Liver (tissue), 9 donors: ENCODE data around the gene TMEM273. TPM values are rescaled to one million over a fixed set of nuclear protein-coding genes. Genes with fewer than 3 reads are reported as not detected.

Source experiments
- DNase-seq: peaks from one replicate; pipeline ENCODE4 v3.0.0-alpha.2; 2017; ENCODE audit warnings: low spot score
- H3K27ac ChIP-seq, 2 donors: one replicate each; pipeline ENCODE4 v1.7.0; 2013; ENCODE audit warnings: inconsistent platforms in 2 of 2, low read length in 2 of 2, control low read depth in 1 of 2, low read depth in 1 of 2, mild to moderate bottlenecking in 1 of 2
- H3K27me3 ChIP-seq, 4 donors: one replicate each; pipeline versions ENCODE4 v1.6.1 to v1.7.0; 2013; ENCODE audit warnings: low read length in 3 of 4, inconsistent platforms in 1 of 4, mild to moderate bottlenecking in 1 of 4, moderate library complexity in 1 of 4; ENCODE audit not compliant: control insufficient read depth in 4 of 4, insufficient read depth in 4 of 4
- H3K36me3 ChIP-seq, 4 donors: one replicate each; pipeline versions ENCODE4 v1.6.1 to v1.7.0; 2013; ENCODE audit warnings: low read length in 3 of 4, mild to moderate bottlenecking in 3 of 4, low read depth in 1 of 4, moderate library complexity in 1 of 4; ENCODE audit not compliant: control insufficient read depth in 4 of 4, insufficient read depth in 3 of 4
- H3K4me1 ChIP-seq, 4 donors: one replicate each; pipeline versions ENCODE4 v1.6.1 to v1.7.0; 2013; ENCODE audit warnings: low read length in 3 of 4, mild to moderate bottlenecking in 3 of 4, moderate library complexity in 1 of 4; ENCODE audit not compliant: control insufficient read depth in 4 of 4, insufficient read depth in 4 of 4
- H3K4me3 ChIP-seq, 3 donors: one replicate each; pipeline versions ENCODE4 v1.6.1 to v1.7.0; 2013; ENCODE audit warnings: low read length in 3 of 3, control low read depth in 1 of 3, low read depth in 1 of 3, mild to moderate bottlenecking in 1 of 3
- H3K9ac ChIP-seq, 2 donors: one replicate each; pipeline ENCODE4 v1.7.0; 2013; ENCODE audit warnings: low read length in 2 of 2, mild to moderate bottlenecking in 2 of 2, moderate library complexity in 2 of 2, control low read depth in 1 of 2, low read depth in 1 of 2
- H3K9me3 ChIP-seq, 4 donors: one replicate each; pipeline versions ENCODE4 v1.6.1 to v1.7.0; 2013; ENCODE audit warnings: low read length in 3 of 4; ENCODE audit not compliant: control insufficient read depth in 4 of 4
- CTCF ChIP-seq: fragments of 150-350 bp; IDR thresholded peaks from 2 replicates; pipeline ENCODE4 v1.5.1; 2017; ENCODE audit warnings: improper control_type of control experiment, low read depth, low read length; ENCODE audit not compliant: missing input control
- EGR1 ChIP-seq, 2 donors: IDR thresholded peaks; 2 replicates each; pipeline ENCODE4 v1.6.1; 2016 to 2018; ENCODE audit warnings: antibody characterized with exemption in 2 of 2, low read depth in 2 of 2
- FOXA1 ChIP-seq: IDR thresholded peaks from 2 replicates; pipeline ENCODE4 v1.6.1; 2016; ENCODE audit warnings: antibody characterized with exemption
- FOXA2 ChIP-seq: IDR thresholded peaks from 2 replicates; pipeline ENCODE4 v1.6.1; 2016; ENCODE audit warnings: antibody characterized with exemption
- GABPA ChIP-seq, 2 donors: IDR thresholded peaks in 1 of 2; conservative IDR thresholded peaks in 1 of 2; 2 replicates each; pipeline ENCODE4 v1.6.1; 2016; ENCODE audit warnings: antibody characterized with exemption in 2 of 2, mild to moderate bottlenecking in 1 of 2, moderate library complexity in 1 of 2
- HNF4A ChIP-seq, 2 donors: conservative IDR thresholded peaks; 2 replicates each; pipeline ENCODE4 v1.6.1; 2016; ENCODE audit warnings: antibody characterized with exemption in 2 of 2, mild to moderate bottlenecking in 2 of 2
- HNF4G ChIP-seq: IDR thresholded peaks from 2 replicates; pipeline ENCODE4 v1.6.1; 2016; ENCODE audit warnings: antibody characterized with exemption
- JUND ChIP-seq, 2 donors: IDR thresholded peaks; 2 replicates each; pipeline ENCODE4 v1.6.1; 2016; ENCODE audit warnings: antibody characterized with exemption in 2 of 2
- RAD21 ChIP-seq, 2 donors: IDR thresholded peaks; 2 replicates each; pipeline ENCODE4 v1.6.1; 2016; ENCODE audit warnings: antibody characterized with exemption in 2 of 2, mild to moderate bottlenecking in 2 of 2
- RXRA ChIP-seq, 2 donors: IDR thresholded peaks; 2 replicates each; pipeline ENCODE4 v1.6.1; 2017 to 2018; ENCODE audit warnings: antibody characterized with exemption in 2 of 2, mild to moderate bottlenecking in 1 of 2
- SP1 ChIP-seq: IDR thresholded peaks from 2 replicates; pipeline ENCODE4 v1.6.1; 2018; ENCODE audit warnings: antibody characterized with exemption, mild to moderate bottlenecking
- YY1 ChIP-seq: IDR thresholded peaks from 2 replicates; pipeline ENCODE4 v1.6.1; 2016; ENCODE audit warnings: antibody characterized with exemption, mild to moderate bottlenecking
- WGBS: extraction: QIAGEN DNeasy Blood & Tissue Kit; methylation state at CpG from one replicate; pipeline ENCODE4 v1.1.7; 2013; 5-methylcytosine and 5-hydroxymethylcytosine counted together
- polyA plus RNA-seq, 2 donors: library from polyadenylated mRNA; stranded (reverse) in 1 of 2; unstranded in 1 of 2; fragments of 200-250 nt in 1 of 2; fragments of >200 nt in 1 of 2; fragmentation: Nextera tagmentation in 1 of 2; extraction: Ambion mirVana in 1 of 2; gene quantifications; one replicate each; pipeline versions ENCODE4 v1.2.1 to v1.2.3, GENCODE V29; 2013 to 2015
- total RNA-seq, 2 donors: library from RNA; depleted of rRNA; stranded (reverse); fragments of >200 nt; gene quantifications; one replicate each; pipeline ENCODE4 v1.2.3, GENCODE V29; 2014
- TF ChIP-seq, protein P1 (sequence below): IDR thresholded peaks from 2 replicates; pipeline ENCODE4 v1.6.1; 2016; ENCODE audit warnings: antibody characterized with exemption
- TF ChIP-seq, protein P2 (sequence below): IDR thresholded peaks from 2 replicates; pipeline ENCODE4 v1.6.1; 2016; ENCODE audit warnings: antibody characterized with exemption
- donor health status: healthy.
- donor health status: healthy.
- donor health status: healthy.
- donor health status: healthy.
- donor health status: healthy.

TMEM273 gene
- total and polyA plus RNA-seq, 4 donors = 2.5 to 9.5 (median 4.5) TPM

GRCh38 chr10:49179699-49180443 lies 8.3 kb downstream of the TMEM273 start:
- no peaks in the 10 kb centered on the region for H3K4me1 ChIP-seq
- WGBS = 59% methylated on average over 10 of the region's 10 CpGs
- no peak overlapping the region for H3K27ac ChIP-seq
- no peak for TF ChIP-seq RXRA (IDR thresholded peaks at IDR 0.05)
- TF ChIP-seq SP1 = no peak
- no peak for TF ChIP-seq HNF4G
- TF ChIP-seq YY1 = no peak
- no peak for TF ChIP-seq CTCF
- TF ChIP-seq RAD21 (IDR thresholded peaks at IDR 0.05) = no peak
- H3K27me3 ChIP-seq = no peaks in the 10 kb centered on the region
- peak; percentile 20 for DNase-seq
- no peaks in the 10 kb centered on the region for H3K36me3 ChIP-seq
- no peaks in the 10 kb centered on the region for H3K9me3 ChIP-seq
- no peak overlapping the region for H3K4me3 ChIP-seq
- H3K9ac ChIP-seq = no peak overlapping the region

DNA sequence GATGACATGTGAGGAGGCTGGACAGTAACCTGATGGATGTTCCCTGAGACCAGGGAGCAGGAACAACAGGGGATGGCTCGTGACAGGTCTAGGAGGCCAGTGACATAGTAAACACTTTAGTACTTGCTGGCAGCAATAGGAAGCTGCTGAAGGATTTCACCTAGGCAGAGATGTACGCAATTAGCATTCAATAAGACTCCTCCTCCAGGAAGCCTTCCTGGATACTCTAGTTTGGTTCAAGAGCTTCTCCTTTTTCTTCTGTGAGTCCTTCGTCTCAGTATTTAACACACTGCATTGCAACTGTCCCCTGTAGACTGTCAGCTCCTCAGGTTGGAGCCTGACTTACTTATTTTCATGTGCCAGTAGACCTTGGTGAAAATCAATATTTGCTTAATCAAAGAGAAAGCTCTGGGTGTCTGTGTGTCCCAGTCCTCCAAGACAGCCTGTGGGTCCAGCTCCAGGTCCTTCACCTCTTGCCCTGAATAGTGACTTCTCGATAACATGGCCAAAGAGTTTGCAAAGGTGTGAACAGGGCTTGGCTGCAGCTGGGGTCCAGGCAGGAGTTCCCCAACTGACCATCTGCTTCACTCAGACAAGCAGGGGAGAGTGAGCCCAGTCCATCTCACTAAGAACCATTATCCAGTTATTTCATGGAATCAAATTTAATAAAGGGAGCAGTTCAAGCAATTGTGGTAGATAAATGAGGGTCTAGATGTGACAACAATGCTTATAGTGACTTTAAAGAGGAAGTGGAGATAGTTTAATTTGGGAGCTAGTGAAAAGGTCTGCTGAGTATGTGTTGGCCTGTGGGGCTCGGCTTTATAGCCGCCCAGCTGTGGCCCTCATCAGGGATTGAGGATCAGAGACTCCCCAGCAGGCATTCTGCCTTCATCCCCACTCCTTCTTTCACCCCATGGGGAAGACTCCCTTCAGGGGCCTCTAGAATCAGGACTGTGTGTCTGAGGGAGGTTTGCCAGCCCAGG lies 9.4 kb downstream of the TMEM273 start:
- Histone ChIP-seq H3K9ac (no peak overlapping the region), H3K27ac (no peak overlapping the region), H3K9me3 (no peaks in the 10 kb centered on the region), H3K27me3 (no peaks in the 10 kb centered on the region), H3K4me3 (no peak overlapping the region), H3K4me1 (no peaks in the 10 kb centered on the region), H3K36me3 (no peaks in the 10 kb centered on the region)
- TF ChIP-seq RAD21 (IDR thresholded peaks at IDR 0.05) (no peak), JUND (IDR thresholded peaks at IDR 0.05) (no peak), HNF4G (no peak)
- peak; percentile 26 for DNase-seq
- 86% methylated on average over 6 of the region's 6 CpGs for WGBS

- no peaks in the 10 kb centered on the region for H3K9me3 ChIP-seq
- 66% methylated on average over 9 of the region's 9 CpGs for WGBS
- peak; percentile 31 for DNase-seq
- H3K4me1 ChIP-seq = no peaks in the 10 kb centered on the region
- no peaks in the 10 kb centered on the region for H3K27me3 ChIP-seq
- no peaks in the 10 kb centered on the region for H3K36me3 ChIP-seq
- no peak overlapping the region for H3K9ac ChIP-seq
- peak overlapping the region; percentile 67 to 73 for H3K27ac ChIP-seq
- H3K4me3 ChIP-seq = no peak overlapping the region
- TF ChIP-seq, protein P1, sequence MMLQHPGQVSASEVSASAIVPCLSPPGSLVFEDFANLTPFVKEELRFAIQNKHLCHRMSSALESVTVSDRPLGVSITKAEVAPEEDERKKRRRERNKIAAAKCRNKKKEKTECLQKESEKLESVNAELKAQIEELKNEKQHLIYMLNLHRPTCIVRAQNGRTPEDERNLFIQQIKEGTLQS = no peak
- TF ChIP-seq GABPA (IDR thresholded peaks at IDR 0.05 in 1 of 2, conservative IDR thresholded peaks at IDR 0.05 in 1 of 2) (peak in 1 of 2 donors; percentile 40), JUND (IDR thresholded peaks at IDR 0.05) (peak in 1 of 2 donors; percentile 38), CTCF (no peak), FOXA1 (no peak), HNF4G (no peak), RXRA (IDR thresholded peaks at IDR 0.05) (peak; percentile 51 to 76), EGR1 (IDR thresholded peaks at IDR 0.05; ENCODE audit: low read depth in 2 of 2) (no peak), HNF4A (conservative IDR thresholded peaks at IDR 0.05) (no peak), FOXA2 (no peak)
- TF ChIP-seq, protein P2, sequence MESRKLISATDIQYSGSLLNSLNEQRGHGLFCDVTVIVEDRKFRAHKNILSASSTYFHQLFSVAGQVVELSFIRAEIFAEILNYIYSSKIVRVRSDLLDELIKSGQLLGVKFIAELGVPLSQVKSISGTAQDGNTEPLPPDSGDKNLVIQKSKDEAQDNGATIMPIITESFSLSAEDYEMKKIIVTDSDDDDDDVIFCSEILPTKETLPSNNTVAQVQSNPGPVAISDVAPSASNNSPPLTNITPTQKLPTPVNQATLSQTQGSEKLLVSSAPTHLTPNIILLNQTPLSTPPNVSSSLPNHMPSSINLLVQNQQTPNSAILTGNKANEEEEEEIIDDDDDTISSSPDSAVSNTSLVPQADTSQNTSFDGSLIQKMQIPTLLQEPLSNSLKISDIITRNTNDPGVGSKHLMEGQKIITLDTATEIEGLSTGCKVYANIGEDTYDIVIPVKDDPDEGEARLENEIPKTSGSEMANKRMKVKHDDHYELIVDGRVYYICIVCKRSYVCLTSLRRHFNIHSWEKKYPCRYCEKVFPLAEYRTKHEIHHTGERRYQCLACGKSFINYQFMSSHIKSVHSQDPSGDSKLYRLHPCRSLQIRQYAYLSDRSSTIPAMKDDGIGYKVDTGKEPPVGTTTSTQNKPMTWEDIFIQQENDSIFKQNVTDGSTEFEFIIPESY = no peak
Observed at GRCh38 chr10:49177391-49178355, 10.5 kb downstream of the TMEM273 start.
